ENCODE measurements around the gene SLC35E1.

Gene SLC35E1

GRCh38 chr19:16577531-16577985 lies 5.3 kb upstream of the SLC35E1 start:
- no peak overlapping the region for H3K4me3 ChIP-seq (ENCODE audit: low read depth, low read length)
- no peaks in the 10 kb centered on the region for H3K27me3 ChIP-seq (ENCODE audit: insufficient read depth, low read depth, severe bottlenecking)
- no peak for TF ChIP-seq CTCF (IDR thresholded peaks at IDR 0.05; ENCODE audit: low read depth, low read length)
- H3K27ac ChIP-seq, result no peak overlapping the region
- DNase-seq, result no peak
- H3K36me3 ChIP-seq, result peaks cover 46% of the 10 kb centered on the region
- H3K9me3 ChIP-seq (ENCODE audit: severe bottlenecking), result no peaks in the 10 kb centered on the region

- Histone ChIP-seq H3K36me3 (peaks cover 48% of the 10 kb centered on the region), H3K27me3 (ENCODE audit: insufficient read depth, low read depth, severe bottlenecking) (no peaks in the 10 kb centered on the region), H3K27ac (no peak overlapping the region), H3K4me3 (ENCODE audit: low read depth, low read length) (no peak overlapping the region), H3K9me3 (ENCODE audit: severe bottlenecking) (no peaks in the 10 kb centered on the region)
- no peak for DNase-seq
- TF ChIP-seq CTCF (IDR thresholded peaks at IDR 0.05; ENCODE audit: low read depth, low read length), result no peak
Observed at GRCh38 chr19:16576690-16577530, 4.7 kb upstream of the SLC35E1 start.

- TF ChIP-seq CTCF (IDR thresholded peaks at IDR 0.05; ENCODE audit: low read depth, low read length), result no peak
Observed at GRCh38 chr19:16575861-16576689, 3.9 kb upstream of the SLC35E1 start.

GRCh38 chr19:16575282-16575681 lies 3.1 kb upstream of the SLC35E1 start:
- TF ChIP-seq CTCF (IDR thresholded peaks at IDR 0.05; ENCODE audit: low read depth, low read length), result no peak
- DNase-seq, result no peak
- Histone ChIP-seq H3K27ac (no peak overlapping the region), H3K27me3 (ENCODE audit: insufficient read depth, low read depth, severe bottlenecking) (no peaks in the 10 kb centered on the region), H3K4me3 (ENCODE audit: low read depth, low read length) (no peak overlapping the region), H3K36me3 (peaks cover 54% of the 10 kb centered on the region), H3K9me3 (ENCODE audit: severe bottlenecking) (no peaks in the 10 kb centered on the region)

More at GRCh38 chr19:16575861-16576689, 3.9 kb upstream of the SLC35E1 start:
- Histone ChIP-seq H3K36me3 (peaks cover 50% of the 10 kb centered on the region), H3K27me3 (ENCODE audit: insufficient read depth, low read depth, severe bottlenecking) (no peaks in the 10 kb centered on the region), H3K27ac (no peak overlapping the region), H3K9me3 (ENCODE audit: severe bottlenecking) (no peaks in the 10 kb centered on the region), H3K4me3 (ENCODE audit: low read depth, low read length) (no peak overlapping the region)
- DNase-seq, result no peak

- no peak overlapping the region for H3K27ac ChIP-seq
- no peak for DNase-seq
- TF ChIP-seq CTCF (IDR thresholded peaks at IDR 0.05; ENCODE audit: low read depth, low read length), result no peak
- peaks cover 63% of the 10 kb centered on the region for H3K36me3 ChIP-seq
- H3K4me3 ChIP-seq (ENCODE audit: low read depth, low read length), result no peak overlapping the region
- no peaks in the 10 kb centered on the region for H3K27me3 ChIP-seq (ENCODE audit: insufficient read depth, low read depth, severe bottlenecking)
- no peaks in the 10 kb centered on the region for H3K9me3 ChIP-seq (ENCODE audit: severe bottlenecking)
Observed at GRCh38 chr19:16573925-16574324, 1.7 kb upstream of the SLC35E1 start.
